ENCODE results near the gene NKAIN2.
"Not testable (repeated sequence)": the region's sequence is repeated elsewhere in the genome, so short reads cannot be mapped to it uniquely, and the experiment has no call there.

NKAIN2 gene

DNA sequence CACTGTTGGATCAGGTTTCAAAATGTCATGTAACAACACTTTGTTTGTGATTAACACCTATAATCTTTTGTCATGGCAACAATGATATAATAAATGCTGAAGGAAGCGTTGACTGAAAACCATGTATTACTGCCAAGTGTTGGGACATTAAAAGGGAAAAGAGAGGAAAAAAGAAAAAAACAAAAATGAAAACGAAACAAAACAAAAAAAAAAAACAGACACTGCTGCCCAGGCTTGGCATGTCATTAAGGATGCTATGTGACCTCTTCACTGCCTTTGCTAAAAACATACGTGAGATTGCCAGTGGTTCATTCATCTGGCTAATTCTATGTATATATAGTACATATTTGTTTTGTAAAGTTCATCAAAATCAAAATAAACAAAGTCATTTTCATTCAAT is 641.9 kb downstream of the NKAIN2 start:
- H3K4me1 ChIP-seq, result no peaks in the 10 kb centered on the region
- TF ChIP-seq CTCF (IDR thresholded peaks at IDR 0.05; ENCODE audit: low read depth, low read length), result no peak
- H3K9me3 ChIP-seq, result no peaks in the 10 kb centered on the region
- no peak for DNase-seq
- no peaks in the 10 kb centered on the region for H3K36me3 ChIP-seq
- no peaks in the 10 kb centered on the region for H3K27me3 ChIP-seq
- H3K4me3 ChIP-seq (ENCODE audit: low read depth, low read length), result no peak overlapping the region

DNA sequence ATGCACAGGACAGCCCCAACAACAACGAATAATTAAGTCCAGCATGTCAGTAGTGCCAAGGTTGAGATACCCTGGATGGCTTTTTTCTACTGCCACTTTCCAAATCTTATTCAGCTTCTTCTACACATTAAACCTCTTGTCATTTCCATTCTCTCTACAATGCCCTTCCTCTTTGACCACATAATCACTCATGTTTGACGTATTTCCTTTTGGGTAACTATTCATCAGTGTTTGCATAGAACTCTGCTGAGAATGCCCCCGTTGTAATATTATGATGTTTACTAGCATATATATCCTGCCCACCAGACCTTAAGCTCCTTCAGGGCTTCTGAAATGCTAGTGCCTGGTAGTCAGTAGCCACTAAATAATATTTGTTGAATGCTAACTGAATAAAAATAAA is 643.3 kb downstream of the NKAIN2 start:
- no peak for TF ChIP-seq CTCF (IDR thresholded peaks at IDR 0.05; ENCODE audit: low read depth, low read length)
- Histone ChIP-seq H3K4me1 (no peaks in the 10 kb centered on the region), H3K4me3 (ENCODE audit: low read depth, low read length) (no peak overlapping the region), H3K27me3 (no peaks in the 10 kb centered on the region), H3K36me3 (no peaks in the 10 kb centered on the region), H3K9me3 (no peaks in the 10 kb centered on the region)
- DNase-seq, result no peak

DNA sequence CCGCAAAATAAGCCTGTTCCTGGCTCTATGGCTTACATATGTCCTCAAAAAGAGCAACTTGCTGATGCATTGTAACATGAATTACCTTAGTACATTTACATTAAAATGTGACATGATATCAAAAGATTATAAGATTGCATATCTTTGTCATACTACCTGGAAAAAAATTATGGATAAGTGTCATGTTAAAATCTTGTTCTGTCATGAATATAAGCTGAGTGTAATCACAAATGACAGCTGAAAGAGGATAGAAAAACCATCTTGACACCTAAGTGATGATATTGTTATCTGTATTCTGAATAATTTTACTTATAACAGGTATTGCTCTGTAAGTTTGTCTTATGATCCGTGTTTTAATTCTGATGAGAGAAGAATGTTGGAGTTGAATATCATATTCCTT is 655.6 kb downstream of the NKAIN2 start:
- no peaks in the 10 kb centered on the region for H3K36me3 ChIP-seq
- no peak overlapping the region for H3K4me3 ChIP-seq (ENCODE audit: low read depth, low read length)
- H3K27me3 ChIP-seq, result no peaks in the 10 kb centered on the region
- TF ChIP-seq CTCF (IDR thresholded peaks at IDR 0.05; ENCODE audit: low read depth, low read length), result no peak
- no peaks in the 10 kb centered on the region for H3K4me1 ChIP-seq
- no peak for DNase-seq
- no peaks in the 10 kb centered on the region; the same call in 1 of the 2 replicates for H3K9me3 ChIP-seq

- H3K4me3 ChIP-seq (ENCODE audit: low read depth, low read length), result no peak overlapping the region
- no peaks in the 10 kb centered on the region for H3K27me3 ChIP-seq
- no peak for DNase-seq
- no peak for TF ChIP-seq CTCF (IDR thresholded peaks at IDR 0.05; ENCODE audit: low read depth, low read length)
- no peaks in the 10 kb centered on the region for H3K4me1 ChIP-seq
- no peaks in the 10 kb centered on the region for H3K36me3 ChIP-seq
- H3K9me3 ChIP-seq, result no peaks in the 10 kb centered on the region
Measured at GRCh38 chr6:124462750-124463149, 659.1 kb downstream of the NKAIN2 start.

GRCh38 chr6:124463271-124463670 is 659.6 kb downstream of the NKAIN2 start:
- no peaks in the 10 kb centered on the region for H3K27me3 ChIP-seq
- no peaks in the 10 kb centered on the region for H3K9me3 ChIP-seq
- TF ChIP-seq CTCF (IDR thresholded peaks at IDR 0.05; ENCODE audit: low read depth, low read length), result no peak
- no peak for DNase-seq
- H3K4me1 ChIP-seq, result no peaks in the 10 kb centered on the region
- no peak overlapping the region for H3K4me3 ChIP-seq (ENCODE audit: low read depth, low read length)
- H3K36me3 ChIP-seq, result no peaks in the 10 kb centered on the region

- H3K27me3 ChIP-seq; H3K4me3 ChIP-seq (ENCODE audit: low read depth, low read length); H3K9me3 ChIP-seq; DNase-seq; H3K4me1 ChIP-seq; H3K36me3 ChIP-seq: not testable (repeated sequence)
Measured at GRCh38 chr6:124464600-124464999, 660.9 kb downstream of the NKAIN2 start.

DNA sequence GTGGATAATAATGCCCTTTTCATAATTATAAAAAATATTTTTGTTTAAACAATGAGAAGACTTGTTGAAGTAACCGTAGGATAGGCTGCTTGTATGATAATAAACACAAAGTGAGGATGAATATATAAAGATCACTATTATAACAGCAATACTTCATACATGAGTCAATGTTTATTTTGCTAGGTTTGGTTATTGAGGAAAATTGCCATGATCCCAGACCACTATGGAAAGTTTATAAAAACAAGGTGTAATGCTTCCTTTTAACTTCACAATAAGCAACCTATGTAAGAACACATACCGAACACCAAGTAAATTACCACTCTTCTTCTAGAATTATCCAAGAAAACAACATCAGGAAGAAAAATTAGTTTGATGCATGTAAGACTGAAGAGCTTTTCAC is 663.3 kb downstream of the NKAIN2 start:
- TF ChIP-seq CTCF (IDR thresholded peaks at IDR 0.05; ENCODE audit: low read depth, low read length), result no peak
- DNase-seq, result no peak
- H3K9me3 ChIP-seq, result no peaks in the 10 kb centered on the region
- H3K4me3 ChIP-seq (ENCODE audit: low read depth, low read length), result no peak overlapping the region
- no peaks in the 10 kb centered on the region for H3K27me3 ChIP-seq
- no peaks in the 10 kb centered on the region for H3K36me3 ChIP-seq
- no peaks in the 10 kb centered on the region for H3K4me1 ChIP-seq
